ENCODE data around the gene KBTBD13. TPM values are rescaled to one million over a fixed set of nuclear protein-coding genes. Genes with fewer than 3 reads are reported as not detected.

KBTBD13 gene
- total and polyA plus RNA-seq, 12 donors = 0.84 to 20.5 (median 4.6) TPM

DNA sequence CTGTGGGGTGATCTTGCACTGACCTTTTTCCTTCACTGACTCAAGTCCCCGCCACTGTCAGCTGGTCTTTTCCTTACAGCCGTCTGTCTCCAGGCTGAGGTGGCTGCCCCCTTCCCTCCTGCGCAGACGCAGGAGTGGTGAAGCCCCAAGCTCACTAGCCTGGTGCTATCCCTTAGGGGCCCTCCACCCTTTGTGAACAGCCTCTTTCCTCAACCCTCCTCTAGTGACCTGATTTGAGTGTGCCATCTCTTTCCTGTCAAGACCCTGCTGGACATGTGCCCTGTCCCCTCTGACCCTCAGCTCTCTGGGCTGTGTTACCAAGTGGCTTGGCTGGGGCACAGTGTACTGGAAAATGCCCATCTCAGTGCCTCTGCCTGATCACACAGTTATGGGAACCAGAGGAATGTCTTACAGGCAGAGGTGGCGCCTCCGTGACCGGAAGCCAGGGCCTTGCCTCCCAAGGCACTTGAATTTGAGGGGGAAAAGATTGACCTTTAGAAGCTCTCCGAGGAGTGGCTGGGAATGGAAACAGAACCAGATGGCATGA is 8.7 kb downstream of the KBTBD13 start:
- intact Hi-C loops (cut with DNase I) = loop anchor here in 5 of 10 donors (5.0 to 10.0 kb wide), 3 partner anchors 33 to 53 kb away; no protein-coding TSS in a partner anchor
- no peaks in the 10 kb centered on the region for H3K9me3 ChIP-seq
- H3K27me3 ChIP-seq = peaks cover 0 to 16% (median 0%) of the 10 kb centered on the region in 7 donors
- H3K4me3 ChIP-seq = no peak overlapping the region
- H3K27ac ChIP-seq = peak overlapping the region in 9 of 10 donors; percentile 46 to 91 (median 64)
- TF ChIP-seq, protein P1, sequence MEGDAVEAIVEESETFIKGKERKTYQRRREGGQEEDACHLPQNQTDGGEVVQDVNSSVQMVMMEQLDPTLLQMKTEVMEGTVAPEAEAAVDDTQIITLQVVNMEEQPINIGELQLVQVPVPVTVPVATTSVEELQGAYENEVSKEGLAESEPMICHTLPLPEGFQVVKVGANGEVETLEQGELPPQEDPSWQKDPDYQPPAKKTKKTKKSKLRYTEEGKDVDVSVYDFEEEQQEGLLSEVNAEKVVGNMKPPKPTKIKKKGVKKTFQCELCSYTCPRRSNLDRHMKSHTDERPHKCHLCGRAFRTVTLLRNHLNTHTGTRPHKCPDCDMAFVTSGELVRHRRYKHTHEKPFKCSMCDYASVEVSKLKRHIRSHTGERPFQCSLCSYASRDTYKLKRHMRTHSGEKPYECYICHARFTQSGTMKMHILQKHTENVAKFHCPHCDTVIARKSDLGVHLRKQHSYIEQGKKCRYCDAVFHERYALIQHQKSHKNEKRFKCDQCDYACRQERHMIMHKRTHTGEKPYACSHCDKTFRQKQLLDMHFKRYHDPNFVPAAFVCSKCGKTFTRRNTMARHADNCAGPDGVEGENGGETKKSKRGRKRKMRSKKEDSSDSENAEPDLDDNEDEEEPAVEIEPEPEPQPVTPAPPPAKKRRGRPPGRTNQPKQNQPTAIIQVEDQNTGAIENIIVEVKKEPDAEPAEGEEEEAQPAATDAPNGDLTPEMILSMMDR (IDR thresholded peaks at IDR 0.05) = no peak
- 56 to 70% methylated on average over 8 of the region's 8 CpGs for whole genome bisulfite sequencing, 2 donors
- H3K36me3 ChIP-seq = no peaks in the 10 kb centered on the region
- H3K4me1 ChIP-seq = peaks cover 14 to 96% (median 62%) of the 10 kb centered on the region in 9 donors
- DNase-seq (no peak), ATAC-seq (peak in 1 of 8 donors; percentile 35)

DNA sequence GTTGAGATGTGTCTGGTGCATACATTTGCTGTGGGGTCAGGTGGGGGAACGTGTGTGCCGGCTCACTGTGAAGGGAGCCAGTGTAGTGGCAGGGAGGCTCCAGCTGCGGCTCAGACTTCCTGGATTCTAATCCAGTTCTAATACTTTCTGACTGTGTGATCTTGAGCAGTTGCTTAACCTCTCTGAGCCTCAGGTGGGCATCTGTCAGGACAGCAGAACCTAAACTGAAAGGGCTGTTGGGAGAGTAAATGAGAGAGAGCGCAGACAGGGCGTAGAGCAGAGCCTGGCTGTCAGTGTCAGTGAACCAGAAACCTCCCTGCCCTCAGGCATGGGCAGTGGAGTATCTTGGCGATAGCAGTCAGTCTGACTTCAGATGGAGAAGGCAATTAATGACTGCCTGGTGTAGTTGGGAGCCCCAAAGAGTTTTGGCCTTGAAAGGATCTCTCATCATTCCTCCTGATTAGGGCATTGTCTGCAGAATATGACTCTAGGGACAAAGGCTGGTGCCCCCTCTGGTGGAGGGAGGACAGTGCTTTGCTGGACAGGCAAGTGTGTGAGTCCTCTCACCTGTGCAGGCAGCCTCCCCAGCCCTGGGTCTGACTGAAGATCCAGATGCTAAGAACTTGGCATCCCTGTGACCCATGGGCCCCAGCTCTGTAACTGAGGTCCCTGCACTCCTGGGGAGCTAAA is 9.6 kb downstream of the KBTBD13 start:
- Histone ChIP-seq H3K4me3 (no peak overlapping the region), H3K27me3 (peaks cover 0 to 12% (median 0%) of the 10 kb centered on the region in 7 donors), H3K4me1 (peaks cover 14 to 90% (median 62%) of the 10 kb centered on the region in 9 donors), H3K27ac (peak overlapping the region in 8 of 10 donors; percentile 76 to 94 (median 88)), H3K9me3 (no peaks in the 10 kb centered on the region), H3K36me3 (no peaks in the 10 kb centered on the region)
- intact Hi-C loops (cut with DNase I) = loop anchor here in 5 of 10 donors (5.0 to 10.0 kb wide), 3 partner anchors 34 to 54 kb away; no protein-coding TSS in a partner anchor
- ATAC-seq = no peak
- 80 to 86% methylated on average over 6 of the region's 6 CpGs for WGBS, 2 donors
- no peak for DNase-seq
- TF ChIP-seq, protein P1 (IDR thresholded peaks at IDR 0.05) = peak in 6 of 9 donors; percentile 35 to 53 (median 40)

DNA sequence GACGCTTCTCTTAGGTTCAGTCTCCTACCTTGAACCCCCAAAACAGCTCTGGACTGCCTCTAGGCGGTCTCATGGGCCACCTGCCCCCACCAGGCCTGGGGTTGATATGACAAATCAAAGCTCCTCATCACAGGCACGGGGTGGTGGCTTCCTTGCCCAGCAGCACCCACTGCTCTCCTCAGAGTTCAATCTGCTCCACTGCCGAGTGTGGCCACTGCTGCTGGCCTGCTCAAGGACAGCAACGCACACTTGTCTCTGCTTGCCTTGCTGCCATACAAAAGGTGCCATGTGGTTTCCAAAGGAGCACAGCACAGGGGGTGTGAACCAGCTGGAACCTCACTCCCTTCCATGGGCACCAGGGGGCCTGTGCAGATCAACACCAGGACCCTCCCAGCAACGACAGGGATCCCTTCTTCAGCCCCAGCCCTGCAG is 10.2 kb downstream of the KBTBD13 start:
- intact Hi-C loops (cut with DNase I) = loop anchor here in 5 of 10 donors (5.0 to 10.0 kb wide), 3 partner anchors 34 to 54 kb away; no protein-coding TSS in a partner anchor

DNA sequence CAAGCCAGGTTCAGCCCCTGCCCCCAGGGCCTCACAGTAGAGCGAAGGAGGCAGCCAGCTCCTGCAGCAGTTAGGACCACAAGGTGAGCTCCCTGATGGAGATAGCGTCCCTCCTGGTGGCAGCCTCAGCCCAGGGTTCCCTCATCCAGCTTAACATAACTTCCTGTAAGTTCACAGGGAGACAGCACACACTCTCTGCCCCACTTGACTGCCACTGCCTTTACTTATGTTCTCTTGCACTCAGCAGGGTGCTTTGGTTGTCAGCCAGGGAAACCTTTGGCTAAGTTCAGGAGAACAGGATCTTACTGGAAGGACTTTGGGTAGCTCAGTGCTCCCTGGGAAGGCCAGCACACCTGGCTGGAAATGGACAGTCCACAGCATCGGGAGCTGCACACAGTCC is 10.9 kb downstream of the KBTBD13 start:
- intact Hi-C loops (cut with DNase I) = loop anchor here in 5 of 10 donors (5.0 to 10.0 kb wide), 3 partner anchors 35 to 55 kb away; no protein-coding TSS in a partner anchor
- peaks cover 11 to 89% (median 61%) of the 10 kb centered on the region in 9 donors for H3K4me1 ChIP-seq
- TF ChIP-seq, protein P1 (IDR thresholded peaks at IDR 0.05) = no peak
- H3K27ac ChIP-seq = peak overlapping the region; percentile 76 to 94 (median 90)
- ATAC-seq (peak in 3 of 8 donors; percentile 0 to 16 (median 2)), DNase-seq (no peak)
- H3K36me3 ChIP-seq = no peaks in the 10 kb centered on the region
- H3K27me3 ChIP-seq = peaks cover 0 to 10% (median 0%) of the 10 kb centered on the region in 7 donors
- no peak overlapping the region for H3K4me3 ChIP-seq
- H3K9me3 ChIP-seq = no peaks in the 10 kb centered on the region
- 66 to 70% methylated on average over 3 of the region's 3 CpGs for WGBS, 2 donors

More for the DNA sequence above, 10.2 kb downstream of the KBTBD13 start:
- DNase-seq = no peak
- peaks cover 0 to 12% (median 0%) of the 10 kb centered on the region in 7 donors for H3K27me3 ChIP-seq
- no peak overlapping the region for H3K4me3 ChIP-seq
- H3K36me3 ChIP-seq = no peaks in the 10 kb centered on the region
- TF ChIP-seq, protein P1 (IDR thresholded peaks at IDR 0.05) = peak in 2 of 9 donors; percentile 0 to 4
- H3K27ac ChIP-seq = peak overlapping the region in 9 of 10 donors; percentile 76 to 94 (median 88)
- no peak for ATAC-seq
- H3K4me1 ChIP-seq = peaks cover 14 to 89% (median 62%) of the 10 kb centered on the region in 9 donors
- H3K9me3 ChIP-seq = no peaks in the 10 kb centered on the region
- WGBS, 2 donors = 67 to 68% methylated on average over 6 of the region's 6 CpGs
